Endothelial cell of umbilical vein (primary cell): Measurements from ENCODE around the gene KRTAP10-7.

ENCODE experiments used
- TF ChIP-seq, protein P1 (sequence below): IDR thresholded peaks from 2 replicates; pipeline ENCODE4 v1.6.1; 2011; ENCODE audit not compliant: insufficient read depth, insufficient read length
- TF ChIP-seq, protein P2 (sequence below), 2 donors: IDR thresholded peaks; 1 replicate in 1 of 2; 2 replicates in 1 of 2; pipeline ENCODE4 v1.5.1; 2011; ENCODE audit warnings: low read length in 2 of 2, mild to moderate bottlenecking in 2 of 2, moderate library complexity in 2 of 2, control low read depth in 1 of 2, inconsistent platforms in 1 of 2, low read depth in 1 of 2; ENCODE audit not compliant: insufficient read depth in 1 of 2; ENCODE audit errors: extremely low read depth in 1 of 2

DNA sequence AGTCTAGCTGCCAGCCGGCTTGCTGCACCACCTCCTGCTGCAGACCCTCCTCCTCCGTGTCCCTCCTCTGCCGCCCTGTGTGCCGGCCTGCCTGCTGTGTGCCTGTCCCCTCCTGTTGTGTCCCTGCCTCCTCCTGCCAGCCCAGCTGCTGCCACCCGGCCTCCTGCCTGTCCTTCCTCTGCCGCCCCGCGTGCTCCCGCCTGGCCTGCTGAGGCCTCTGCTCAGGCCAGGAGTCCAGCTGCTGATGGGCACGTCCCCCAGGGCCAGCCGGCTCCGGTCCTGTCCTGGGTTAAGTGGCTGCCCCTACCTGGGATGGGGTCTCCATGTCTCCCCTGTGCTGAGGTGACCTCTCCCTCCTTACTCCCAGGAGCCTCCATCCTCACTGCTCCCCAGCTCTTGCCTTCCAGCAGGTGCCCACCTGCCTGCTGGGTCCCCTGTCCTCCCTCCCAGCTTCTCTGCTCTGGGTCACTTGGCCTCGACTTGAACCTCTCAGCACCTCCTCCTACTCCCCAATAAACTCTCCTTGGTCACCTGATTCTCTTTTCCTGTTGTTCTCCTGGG lies 12.4 kb downstream of the KRTAP10-7 start:
- TF ChIP-seq, protein P1, sequence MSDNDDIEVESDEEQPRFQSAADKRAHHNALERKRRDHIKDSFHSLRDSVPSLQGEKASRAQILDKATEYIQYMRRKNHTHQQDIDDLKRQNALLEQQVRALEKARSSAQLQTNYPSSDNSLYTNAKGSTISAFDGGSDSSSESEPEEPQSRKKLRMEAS, result no peak
- TF ChIP-seq, protein P2, sequence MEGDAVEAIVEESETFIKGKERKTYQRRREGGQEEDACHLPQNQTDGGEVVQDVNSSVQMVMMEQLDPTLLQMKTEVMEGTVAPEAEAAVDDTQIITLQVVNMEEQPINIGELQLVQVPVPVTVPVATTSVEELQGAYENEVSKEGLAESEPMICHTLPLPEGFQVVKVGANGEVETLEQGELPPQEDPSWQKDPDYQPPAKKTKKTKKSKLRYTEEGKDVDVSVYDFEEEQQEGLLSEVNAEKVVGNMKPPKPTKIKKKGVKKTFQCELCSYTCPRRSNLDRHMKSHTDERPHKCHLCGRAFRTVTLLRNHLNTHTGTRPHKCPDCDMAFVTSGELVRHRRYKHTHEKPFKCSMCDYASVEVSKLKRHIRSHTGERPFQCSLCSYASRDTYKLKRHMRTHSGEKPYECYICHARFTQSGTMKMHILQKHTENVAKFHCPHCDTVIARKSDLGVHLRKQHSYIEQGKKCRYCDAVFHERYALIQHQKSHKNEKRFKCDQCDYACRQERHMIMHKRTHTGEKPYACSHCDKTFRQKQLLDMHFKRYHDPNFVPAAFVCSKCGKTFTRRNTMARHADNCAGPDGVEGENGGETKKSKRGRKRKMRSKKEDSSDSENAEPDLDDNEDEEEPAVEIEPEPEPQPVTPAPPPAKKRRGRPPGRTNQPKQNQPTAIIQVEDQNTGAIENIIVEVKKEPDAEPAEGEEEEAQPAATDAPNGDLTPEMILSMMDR (IDR thresholded peaks at IDR 0.05; ENCODE audit: extremely low read depth in 1 of 2, insufficient read depth in 1 of 2, low read depth in 1 of 2, low read length in 2 of 2), result no peak
